HUDEP-2 (cell line): ENCODE results near the gene ADGRL1.
A peak's percentile ranks its signal among the peaks of the same experiment; 100 is the strongest.

Experiments used
- DNase-seq, 76 experiments: peaks; one replicate each; lab custom pipeline; 2025; ENCODE audit not compliant: unreplicated experiment in 76 of 76; lab: John Stamatoyannopoulos, UW

ADGRL1 gene

GRCh38 chr19:14115756-14116155, 90.2 kb downstream of the ADGRL1 start:
- no peak for DNase-seq

GRCh38 chr19:14114854-14115253, 91.1 kb downstream of the ADGRL1 start:
- peak in 55 of 76 experiments; percentile 19 to 76 (median 48) for DNase-seq

- DNase-seq, result no peak
Observed at GRCh38 chr19:14114439-14114838, 91.5 kb downstream of the ADGRL1 start.

GRCh38 chr19:14113762-14114414, 92.1 kb downstream of the ADGRL1 start:
- DNase-seq, result peak in 58 of 76 experiments; percentile 23 to 80 (median 56)

GRCh38 chr19:14112809-14113385, 93.1 kb downstream of the ADGRL1 start:
- DNase-seq, result no peak

GRCh38 chr19:14112051-14112808, 93.7 kb downstream of the ADGRL1 start:
- no peak for DNase-seq

GRCh38 chr19:14111486-14111885, 94.5 kb downstream of the ADGRL1 start:
- no peak for DNase-seq

- no peak for DNase-seq
Observed at GRCh38 chr19:14110650-14111049, 95.3 kb downstream of the ADGRL1 start.

GRCh38 chr19:14107581-14108461, 98.1 kb downstream of the ADGRL1 start:
- no peak for DNase-seq

GRCh38 chr19:14106840-14107239, 99.1 kb downstream of the ADGRL1 start:
- DNase-seq, result no peak

- DNase-seq, result no peak
Observed at GRCh38 chr19:14105680-14106079, 100.3 kb downstream of the ADGRL1 start.

GRCh38 chr19:14103310-14103709, 102.7 kb downstream of the ADGRL1 start:
- DNase-seq, result peak in 23 of 76 experiments; percentile 9 to 44 (median 21)

- no peak for DNase-seq
Observed at GRCh38 chr19:14102756-14103155, 103.2 kb downstream of the ADGRL1 start.

GRCh38 chr19:14102102-14102696, 103.8 kb downstream of the ADGRL1 start:
- DNase-seq, result no peak

- DNase-seq, result no peak
Observed at GRCh38 chr19:14101003-14101545, 104.9 kb downstream of the ADGRL1 start.
